Activated CD4-positive, alpha-beta T cell treated with anti-CD3 and anti-CD28 coated beads, Interleukin-2, amount 50 U/mL, for 16 hours (primary cell): Measurements from ENCODE around the gene ADGRF5.

ENCODE experiments used
- DNase-seq: peaks from one replicate; pipeline ENCODE4 v3.0.0-alpha.2; 2020

Gene ADGRF5

DNA sequence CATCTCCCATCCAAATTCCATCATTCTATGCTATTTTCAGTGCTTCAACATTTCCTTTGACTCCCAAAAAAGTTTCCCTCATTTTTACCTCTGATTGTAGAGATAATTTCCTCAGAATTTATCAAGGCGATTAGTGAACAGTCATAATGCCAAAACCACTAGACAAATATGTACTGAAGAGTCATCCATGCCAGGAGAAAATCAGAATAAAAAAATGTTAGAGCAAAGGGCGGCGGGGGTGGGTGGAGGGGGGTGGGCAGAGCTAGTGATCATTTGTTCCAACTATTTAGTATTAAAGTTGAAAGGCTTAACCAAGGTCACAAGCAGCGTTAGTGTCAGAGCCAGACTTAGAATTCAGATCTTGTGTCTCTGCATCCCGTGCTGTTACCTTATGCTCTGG is 5.3 kb upstream of the ADGRF5 start:
- no peak for DNase-seq

DNA sequence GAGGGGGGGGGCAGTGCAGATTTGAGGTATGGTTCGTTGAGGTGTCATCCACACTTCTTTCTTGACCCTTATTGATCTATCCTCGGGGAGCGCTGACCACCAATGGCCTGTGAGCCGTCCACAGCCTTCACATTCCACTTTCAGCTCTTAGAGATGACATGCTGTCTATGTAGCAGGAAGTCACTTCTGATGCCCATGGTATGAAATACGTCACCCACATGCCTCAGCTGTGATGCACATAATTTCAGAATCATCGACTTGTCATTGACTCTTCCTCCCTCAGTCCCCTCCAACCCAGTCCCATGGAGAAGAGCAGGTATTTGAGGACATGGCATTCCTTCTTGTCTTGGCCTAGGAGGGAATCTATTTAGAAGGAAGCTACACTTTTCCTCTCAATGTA is 4.7 kb upstream of the ADGRF5 start:
- DNase-seq: no peak

DNA sequence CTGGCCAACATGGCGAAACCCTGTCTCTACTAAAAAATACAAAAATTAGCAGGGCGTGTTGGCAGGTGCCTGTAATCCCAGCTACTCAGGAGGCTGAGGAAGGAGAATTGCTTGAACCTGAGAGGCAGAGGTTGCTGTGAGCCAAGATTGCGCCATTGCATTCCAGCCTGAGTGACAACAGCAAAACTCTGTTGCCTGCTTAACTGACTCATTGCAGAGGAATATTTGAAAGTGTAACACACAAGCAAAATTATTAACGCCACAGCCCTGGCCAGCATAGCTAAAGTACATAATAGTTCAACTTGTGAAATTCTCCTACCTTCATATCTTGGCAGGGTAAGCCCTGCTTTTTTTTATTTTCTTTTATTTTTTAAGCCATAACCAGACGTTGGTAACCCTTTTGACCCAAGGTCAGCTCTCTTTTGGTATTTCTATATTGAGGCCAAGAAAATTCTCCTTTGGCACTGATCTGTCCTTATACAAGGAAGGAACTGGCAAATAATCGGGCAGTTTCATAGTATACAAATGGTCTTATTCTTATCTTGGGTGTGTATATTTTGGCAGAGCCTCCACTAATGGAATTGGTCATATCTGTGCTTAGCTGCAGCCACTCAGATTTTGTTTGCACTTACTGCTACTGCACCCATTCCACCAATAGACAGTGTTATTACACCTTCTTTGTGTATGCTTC is 4.0 kb upstream of the ADGRF5 start:
- DNase-seq: no peak

DNA sequence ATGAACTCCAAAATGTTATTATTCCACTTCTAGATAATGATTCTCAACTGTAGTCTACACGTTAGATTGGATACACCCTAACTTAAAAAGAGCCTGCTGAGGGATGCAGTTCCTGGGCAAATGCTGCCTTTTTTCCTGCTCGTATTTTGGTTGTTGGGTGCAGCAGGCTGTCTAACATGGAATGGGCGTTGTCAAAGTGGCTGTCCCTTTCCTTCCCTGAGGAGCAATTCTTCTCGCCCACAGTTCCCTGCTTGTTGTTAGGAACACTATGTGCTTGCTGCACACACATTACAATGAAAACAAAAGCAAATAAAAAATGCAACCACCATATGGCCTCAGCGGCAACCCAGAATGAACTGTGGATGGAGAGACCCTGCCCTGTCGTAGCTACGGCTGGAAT is 1.7 kb upstream of the ADGRF5 start:
- no peak for DNase-seq

DNA sequence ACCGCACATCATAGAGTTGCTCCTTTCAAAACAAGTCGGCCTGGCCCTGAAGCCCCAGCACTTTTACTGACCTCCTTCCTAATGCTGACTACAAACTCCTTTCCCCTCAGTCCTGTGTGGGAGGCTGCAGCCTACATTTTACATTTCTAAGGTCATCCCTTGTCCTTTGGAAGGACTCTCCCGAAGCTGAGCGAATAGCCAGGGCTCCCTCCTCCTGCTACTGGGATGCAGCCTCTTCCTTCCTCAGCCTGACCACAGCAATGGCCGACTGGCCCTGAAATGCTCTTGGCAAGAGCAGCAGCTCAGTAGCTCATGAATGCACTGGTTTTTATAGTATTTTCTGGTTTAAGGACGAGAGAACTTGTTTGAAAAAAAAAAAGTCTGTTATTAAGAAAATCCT is 679 bp downstream of the ADGRF5 start:
- DNase-seq: no peak

DNA sequence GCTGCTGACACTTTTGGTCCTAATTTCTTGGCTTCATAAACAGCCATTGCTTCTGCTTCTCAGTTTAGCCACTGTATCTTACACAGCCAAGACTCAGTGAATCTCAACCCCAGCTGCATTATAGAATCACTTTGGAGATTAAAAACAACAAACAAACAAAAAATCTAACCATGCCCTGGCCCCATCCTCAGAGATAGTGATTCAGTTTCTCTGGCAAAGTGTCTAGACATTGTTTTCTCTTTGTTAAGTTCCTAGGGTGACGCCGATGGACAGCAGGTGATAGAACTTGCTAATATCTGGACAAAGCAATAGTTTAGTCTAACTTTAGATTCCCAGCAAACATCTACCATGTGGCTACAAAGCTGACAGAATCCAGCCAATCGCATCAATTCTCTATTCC is 2.9 kb downstream of the ADGRF5 start:
- no peak for DNase-seq

DNA sequence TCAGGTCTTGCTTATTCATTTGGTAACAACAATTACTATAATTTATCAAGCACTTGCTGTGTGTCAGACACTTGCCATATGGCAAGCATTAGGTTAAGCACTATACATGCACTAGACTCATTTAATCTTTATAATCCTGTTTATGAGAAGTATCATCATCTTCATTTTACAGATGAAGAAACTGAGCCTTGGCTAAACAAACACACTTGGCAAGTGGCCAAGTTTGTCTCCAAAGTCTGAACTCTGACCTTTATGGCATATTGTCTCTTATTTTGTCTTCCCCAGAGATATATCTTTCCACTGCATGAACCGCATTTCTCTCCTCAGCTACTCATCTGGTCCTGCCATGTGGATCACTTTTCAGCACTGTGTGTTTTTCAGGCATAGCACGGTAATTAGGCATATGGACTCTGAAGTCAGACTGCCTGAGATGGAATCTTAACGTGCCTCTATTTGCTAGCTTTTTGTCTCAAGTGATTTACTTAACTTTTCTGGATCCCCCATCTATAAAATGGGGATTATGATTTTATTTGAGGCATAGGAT is 4.7 kb downstream of the ADGRF5 start:
- DNase-seq: no peak

DNA sequence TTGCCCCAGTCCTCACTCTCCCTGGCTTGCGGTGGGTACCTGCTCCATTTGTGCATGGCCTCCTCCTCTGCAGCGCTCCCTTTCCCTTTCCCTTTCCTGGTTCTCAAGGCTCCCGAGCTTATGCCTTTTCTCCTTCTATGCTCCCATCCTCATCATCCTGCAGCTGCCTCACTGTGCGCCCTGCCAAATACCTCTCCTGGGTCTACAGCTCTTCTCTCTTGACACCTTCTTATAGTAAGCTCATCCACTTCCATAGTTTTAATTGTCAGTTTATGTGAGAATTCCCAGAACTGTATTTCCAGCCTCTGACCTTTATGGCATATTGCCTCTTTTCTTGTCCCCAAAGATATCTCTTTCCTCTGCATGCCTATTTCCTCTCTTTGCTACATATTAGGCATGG is 5.9 kb downstream of the ADGRF5 start:
- no peak for DNase-seq

DNA sequence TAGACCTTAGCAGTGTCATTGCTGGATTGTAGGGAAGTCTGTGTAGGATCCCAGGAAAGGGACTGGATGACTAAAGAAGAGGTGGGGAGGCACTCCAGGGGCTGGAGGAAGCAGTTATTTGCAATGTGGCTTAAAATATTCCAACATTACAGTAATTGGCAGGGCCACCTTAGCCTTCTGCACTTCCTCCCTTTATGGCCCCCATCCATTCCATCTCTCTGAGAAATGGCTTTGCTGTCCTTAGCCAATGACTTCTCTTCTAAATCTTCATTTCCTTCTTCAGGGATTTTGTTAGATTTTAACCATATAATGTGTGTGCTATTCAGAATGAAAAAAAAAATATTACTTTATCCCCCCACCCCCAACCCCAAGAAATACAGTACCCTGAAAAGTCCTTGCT is 6.4 kb downstream of the ADGRF5 start:
- no peak for DNase-seq

DNA sequence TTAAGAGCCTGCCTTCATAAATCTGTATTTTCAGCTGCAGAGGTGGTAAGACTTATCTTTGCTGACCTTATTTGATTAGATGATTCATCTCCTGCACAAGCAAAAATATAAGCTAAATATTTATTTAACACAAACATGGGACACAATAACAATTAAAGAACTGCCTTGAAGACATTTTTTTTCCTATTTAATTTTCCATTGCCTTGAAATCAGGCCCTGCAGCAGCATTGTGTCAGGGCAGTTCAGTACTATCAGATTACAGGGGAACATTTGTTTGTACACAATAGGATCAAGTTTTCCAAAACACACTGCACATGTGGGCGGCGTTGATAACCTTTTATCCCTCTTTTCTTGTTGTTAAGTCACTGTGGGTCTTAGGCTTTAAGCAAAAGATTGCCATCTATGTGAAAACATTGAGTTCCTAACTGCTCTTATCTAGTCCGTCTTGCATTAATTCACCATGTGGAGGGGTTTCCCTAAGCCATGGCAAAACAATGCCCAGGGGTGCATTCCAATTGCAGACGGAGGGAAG is 7.4 kb downstream of the ADGRF5 start:
- no peak for DNase-seq

DNA sequence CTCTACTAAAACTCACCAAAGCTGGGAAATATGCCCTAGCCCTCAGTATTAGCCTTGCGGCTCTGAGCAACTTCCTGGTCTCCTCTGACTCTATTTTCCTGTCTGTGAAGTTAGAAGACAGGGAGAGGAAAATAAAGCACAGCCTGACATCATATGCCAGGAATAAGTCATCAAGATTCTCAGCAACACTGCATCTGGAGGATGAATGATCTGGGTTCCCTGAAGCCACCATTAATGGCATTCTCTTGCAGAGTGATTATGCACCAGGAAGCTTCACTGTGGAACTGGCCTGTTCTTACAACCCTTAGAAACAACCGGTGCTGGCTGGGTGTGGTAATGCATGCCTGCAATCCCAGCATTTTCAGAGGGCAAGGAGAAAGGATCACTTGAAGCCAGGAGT is 12.4 kb downstream of the ADGRF5 start:
- DNase-seq: no peak

DNA sequence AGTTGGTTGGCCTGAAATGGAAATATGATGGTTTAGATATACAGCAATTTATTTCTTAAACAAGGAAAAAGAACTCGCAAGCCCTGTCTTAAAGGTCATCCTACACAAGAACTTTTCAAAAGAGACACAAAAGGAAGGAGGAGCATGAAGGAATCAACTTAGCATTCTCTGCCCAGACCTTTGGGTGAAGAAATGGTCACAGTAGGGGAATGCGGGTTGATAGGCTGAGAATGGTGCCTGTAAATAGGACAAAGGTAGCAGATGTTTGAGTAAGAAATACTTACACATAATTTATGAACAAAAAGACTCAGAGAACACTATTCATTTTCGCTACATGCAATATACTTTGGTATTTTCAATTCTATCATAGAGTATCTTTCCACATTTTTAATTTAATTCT is 15.0 kb downstream of the ADGRF5 start:
- no peak for DNase-seq

DNA sequence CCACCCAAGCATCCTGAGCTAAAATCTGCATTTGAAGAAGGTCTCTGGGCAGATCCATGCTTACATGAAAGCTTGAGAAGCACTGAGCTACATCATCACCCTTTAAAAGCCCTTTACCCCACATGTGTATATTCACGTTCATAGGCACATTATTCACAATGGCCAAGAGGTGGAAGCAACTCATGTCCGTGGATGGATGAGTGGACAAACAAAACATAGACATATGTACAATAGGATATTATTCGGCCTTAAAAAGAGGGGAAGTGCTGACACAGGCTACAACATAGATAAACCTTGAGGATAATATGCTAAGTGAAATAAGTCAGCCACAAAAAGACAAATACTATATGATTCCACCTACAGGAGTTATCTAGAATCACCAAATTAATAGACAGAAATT is 17.6 kb downstream of the ADGRF5 start:
- DNase-seq: no peak

DNA sequence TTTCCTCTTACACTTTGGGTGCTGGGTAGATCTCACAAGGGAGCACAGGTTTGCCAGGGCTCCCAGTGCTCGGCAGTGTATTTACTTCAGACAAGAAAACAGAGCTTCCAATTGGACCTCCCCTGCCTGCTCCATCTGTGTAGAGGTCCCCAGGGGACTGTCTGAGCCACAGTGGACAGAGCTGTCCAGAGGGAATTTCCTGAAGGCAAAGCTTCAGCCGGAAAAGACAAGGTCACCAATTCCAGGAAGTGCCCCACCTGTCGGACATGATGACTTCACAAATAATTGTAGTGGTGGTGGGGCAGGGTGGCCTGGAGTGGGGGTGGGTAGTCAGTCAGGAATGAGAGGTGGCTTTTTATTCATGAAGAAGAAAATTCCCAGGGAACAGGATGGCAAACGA is 18.6 kb downstream of the ADGRF5 start:
- DNase-seq: no peak

DNA sequence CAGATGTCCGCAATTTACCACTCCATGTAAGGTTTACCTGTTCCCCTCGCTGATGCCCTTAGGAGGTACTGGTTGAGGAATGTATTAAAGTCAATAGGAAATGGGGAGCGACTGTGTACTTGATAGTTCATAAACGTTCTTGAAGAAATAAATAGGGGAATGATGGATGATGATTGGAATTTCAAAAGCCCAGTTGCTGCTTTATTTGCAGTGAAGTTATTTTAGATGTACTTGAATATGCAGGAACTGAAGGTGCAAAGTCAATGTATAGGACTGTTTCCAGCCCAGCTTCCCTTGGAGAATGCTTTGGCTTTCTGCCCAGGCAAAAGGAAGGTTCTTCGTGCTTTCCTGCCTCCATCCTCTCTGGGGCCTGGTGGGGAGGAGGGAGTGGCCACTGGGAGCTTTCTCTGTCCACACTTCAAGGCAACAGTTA is 19.8 kb downstream of the ADGRF5 start:
- no peak for DNase-seq

DNA sequence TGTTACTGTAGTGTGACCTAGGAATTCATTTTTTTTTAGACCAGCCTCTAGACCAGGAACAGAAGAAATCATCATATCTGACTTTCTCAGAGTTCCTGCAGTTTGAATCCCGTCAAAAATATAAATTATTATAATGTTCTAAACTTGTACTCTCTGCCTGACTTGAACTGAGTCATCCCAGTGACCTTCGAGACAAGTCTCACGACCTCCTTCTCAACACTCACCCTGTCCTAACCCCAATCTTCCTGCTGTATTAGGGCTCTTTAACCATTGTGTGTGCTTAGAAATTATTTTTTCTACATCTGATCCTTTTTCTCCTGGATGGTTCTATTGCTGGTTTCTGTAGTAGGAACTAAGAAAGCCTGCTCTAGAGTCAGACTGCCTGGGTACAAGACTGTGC is 21.5 kb downstream of the ADGRF5 start:
- DNase-seq: no peak

DNA sequence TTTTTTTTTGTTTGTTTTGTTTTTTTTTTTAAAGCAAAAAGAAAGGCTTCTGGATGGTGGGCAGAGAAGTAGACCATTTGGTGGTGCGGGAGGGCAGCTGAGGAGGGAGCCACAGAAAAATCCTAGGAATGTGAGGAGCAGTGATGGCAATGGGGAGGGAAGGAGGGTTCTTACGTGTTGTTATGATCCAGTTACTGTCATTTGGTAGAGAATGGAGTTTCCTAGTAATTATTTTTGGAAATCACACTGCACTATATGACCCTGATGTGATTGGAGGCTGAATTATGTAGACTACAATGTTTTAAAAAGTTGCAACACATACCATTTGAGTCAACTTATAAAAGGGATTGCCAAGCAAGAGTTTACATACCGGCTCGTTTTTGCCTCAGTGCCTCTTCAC is 22.1 kb downstream of the ADGRF5 start:
- DNase-seq: no peak

DNA sequence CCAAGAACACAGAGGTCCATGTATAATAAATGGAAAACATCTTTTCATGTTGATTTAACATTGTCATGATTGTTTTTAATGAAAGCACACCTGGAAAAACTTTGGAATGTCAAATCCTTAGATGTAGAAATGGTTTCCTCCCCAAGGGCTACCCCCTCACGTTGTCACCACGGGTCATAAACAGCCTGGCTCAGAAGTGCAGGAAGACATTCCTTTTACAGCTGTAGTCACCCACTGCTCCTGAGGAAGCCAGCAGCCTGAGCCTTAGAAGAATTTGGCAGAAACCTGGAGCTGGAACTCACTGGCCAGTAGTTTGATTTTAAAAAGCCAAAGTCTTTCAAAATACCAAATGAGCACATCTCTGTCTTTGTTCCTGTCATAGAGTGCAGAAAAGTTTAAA is 23.7 kb downstream of the ADGRF5 start:
- no peak for DNase-seq

DNA sequence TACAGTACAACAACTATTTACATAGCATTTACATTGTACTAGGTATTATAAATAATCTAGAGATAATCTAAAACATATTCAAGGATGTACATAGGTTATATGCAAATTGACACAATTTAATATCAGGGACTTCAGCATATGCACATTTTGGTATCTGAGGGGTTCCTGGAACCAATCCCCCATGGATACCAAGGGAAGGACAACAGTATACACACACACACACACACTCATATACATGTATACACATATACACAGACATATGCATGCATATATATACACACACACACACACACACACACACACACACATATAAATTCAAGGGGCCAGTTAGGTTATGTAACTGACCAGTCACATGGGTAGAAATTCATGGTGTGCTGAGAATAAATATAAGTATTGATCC is 24.9 kb downstream of the ADGRF5 start:
- DNase-seq: no peak

DNA sequence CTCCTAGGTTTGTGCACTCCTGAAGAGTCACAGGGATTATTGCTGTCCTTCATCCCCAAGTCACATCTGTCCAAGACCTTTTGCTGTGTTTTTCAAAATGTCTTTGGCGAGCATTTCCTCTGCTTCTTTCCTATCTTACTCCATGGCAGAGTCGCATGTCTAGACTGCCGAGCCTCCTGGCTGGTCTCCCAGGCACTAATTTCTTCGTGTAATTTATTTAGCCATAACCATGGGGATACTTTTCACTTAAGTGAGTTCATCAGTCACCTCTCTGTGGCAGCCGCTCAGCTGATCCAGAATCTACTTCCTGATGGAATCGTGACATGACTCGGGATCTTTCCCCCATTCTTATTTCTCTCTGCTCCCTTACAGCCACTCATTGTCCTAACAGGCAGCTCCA is 25.8 kb downstream of the ADGRF5 start:
- DNase-seq: no peak

DNA sequence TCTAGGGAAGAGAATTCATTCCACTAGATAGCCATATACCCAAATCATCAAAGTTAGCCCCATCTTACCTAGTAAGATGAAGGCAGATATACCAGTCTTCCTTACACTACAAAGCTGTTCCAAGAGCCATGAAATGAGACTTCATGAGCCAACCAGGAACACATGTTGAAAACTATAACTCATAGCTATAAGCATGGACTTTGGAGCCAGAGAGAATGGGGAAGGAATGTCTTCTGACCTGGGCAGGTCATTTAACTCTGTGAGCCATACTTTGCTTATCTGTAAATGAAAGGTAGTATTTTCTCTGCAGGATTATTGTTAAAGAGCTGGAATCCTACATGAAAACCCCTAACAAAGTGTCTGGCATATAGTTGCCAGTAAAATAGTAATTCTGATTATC is 27.3 kb downstream of the ADGRF5 start:
- no peak for DNase-seq

DNA sequence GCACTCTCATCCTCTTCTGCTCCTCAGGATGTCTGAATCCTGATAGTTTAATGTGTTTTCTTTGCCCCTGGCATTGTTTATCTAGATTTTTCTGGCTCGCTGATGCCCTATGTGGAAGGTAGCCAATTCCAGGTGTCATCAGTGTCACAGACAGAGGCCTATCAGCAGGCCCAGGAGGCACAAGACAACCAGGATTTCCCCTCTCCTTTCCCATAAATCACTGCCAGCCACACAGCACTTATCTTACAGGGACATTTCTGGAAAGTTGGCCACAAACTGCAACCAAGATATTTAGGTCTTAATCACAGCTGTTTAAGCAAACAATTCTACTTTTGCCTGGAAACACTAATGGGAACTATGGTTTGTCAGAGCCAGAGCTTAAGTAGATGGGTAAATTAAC is 28.1 kb downstream of the ADGRF5 start:
- no peak for DNase-seq

DNA sequence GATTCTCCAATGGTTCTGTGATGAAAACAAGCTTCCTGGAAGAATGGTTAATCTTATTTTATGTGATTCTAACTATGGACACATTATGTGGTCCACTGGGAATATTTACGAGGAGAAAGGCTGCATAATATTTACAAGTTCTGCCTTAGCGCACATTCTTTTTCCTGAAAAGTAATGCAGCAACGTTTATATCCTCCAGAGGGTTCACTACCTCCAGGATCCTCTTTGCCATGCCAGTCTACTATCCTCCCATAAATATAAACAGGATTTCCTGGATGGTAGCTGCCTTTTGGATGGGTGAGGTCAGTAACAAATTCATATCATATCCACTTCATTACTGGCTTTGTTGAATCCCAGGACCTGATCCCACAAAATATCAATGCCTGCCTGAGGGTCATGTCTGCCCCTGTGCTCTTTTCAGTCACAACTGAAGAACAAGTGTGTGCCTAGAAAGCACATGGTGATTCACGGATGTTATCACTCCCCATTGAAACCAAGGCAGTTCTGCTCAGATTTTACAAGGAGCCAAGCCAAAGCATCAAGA is 30.4 kb downstream of the ADGRF5 start:
- no peak for DNase-seq

DNA sequence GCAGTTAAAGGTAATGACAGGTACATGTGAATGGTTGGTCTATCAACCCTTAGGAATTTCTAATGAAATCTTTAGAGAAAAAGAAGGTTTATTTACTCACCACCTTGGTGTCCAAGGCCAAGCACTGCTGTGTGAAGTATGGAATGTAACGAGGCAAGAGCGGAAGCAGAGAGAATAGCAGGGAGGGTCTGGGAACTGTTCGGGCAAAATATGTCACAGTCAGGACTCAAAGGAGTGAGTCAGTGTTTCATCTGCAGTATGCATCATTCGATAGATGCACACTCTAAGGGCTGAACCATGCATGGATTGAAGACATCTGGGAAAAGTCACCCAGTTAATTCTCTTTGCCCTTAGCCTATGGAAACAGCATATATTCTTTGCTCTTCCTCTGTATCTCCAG is 33.2 kb downstream of the ADGRF5 start:
- DNase-seq: no peak

DNA sequence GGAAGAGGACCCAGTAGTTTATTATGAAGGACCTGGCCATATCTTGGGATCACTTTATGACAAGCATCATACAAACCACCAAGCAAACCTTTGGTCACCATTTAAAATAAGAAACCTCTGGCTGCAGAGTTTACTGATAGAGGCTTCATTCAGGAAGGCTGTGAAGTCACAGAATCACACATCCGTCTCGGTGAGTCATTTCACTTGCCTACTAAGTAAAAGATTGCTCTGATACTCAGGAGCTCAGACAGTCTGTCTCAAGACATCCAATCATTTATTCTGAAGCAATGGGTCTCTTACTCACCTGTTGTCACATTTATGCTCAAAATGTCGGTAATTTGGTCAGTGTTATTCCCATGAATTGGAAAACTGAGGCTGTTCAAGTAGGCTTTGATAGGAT is 33.7 kb downstream of the ADGRF5 start:
- no peak for DNase-seq
